HL-60 (cell line): ENCODE measurements around the gene FASTK.

Experiments
- CTCF ChIP-seq: IDR thresholded peaks from one replicate; pipeline ENCODE4 v1.5.1; 2011; ENCODE audit warnings: low read length, control low read depth, inconsistent platforms; ENCODE audit not compliant: insufficient read depth
- GABPA ChIP-seq: IDR thresholded peaks from 2 replicates; pipeline ENCODE4 v1.6.1; 2012; ENCODE audit warnings: low read depth
- POLR2AphosphoS5 ChIP-seq: IDR thresholded peaks from 2 replicates; pipeline ENCODE4 v1.6.1; 2012; ENCODE audit warnings: low read depth
- REST ChIP-seq: IDR thresholded peaks from 2 replicates; pipeline ENCODE4 v1.6.1; 2012; ENCODE audit warnings: low read depth; ENCODE audit not compliant: insufficient replicate concordance

- TF ChIP-seq GABPA (no peak), CTCF (no peak), POLR2AphosphoS5 (no peak), REST (no peak)
These were observed 43.9 kb upstream of the FASTK start for GRCh38 chr7:151124481-151124880.
